Measurements from ENCODE around the gene KIF3A.

The KIF3A gene

DNA sequence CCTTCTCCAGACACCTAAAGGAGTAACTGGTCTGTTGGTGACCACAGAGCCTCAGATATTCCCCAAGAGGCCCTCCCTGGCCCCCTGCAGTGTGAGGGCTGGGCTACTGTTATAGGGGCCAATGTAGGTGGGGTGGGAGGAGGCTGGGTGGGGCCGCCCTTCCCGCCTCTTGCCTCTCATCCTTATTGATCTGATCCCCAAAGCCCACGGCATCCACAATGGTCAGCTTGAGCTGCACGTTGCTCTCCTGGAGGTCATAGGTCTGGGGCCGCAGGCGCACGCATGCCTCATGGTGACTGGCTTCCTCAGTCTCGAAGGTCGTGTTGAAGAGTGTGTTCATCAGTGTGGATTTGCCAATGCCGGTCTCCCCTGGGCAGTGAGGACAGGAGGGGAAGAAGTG lies 26.7 kb upstream of the KIF3A start:
- TF ChIP-seq TOX (CRISPR knock-in tag; IDR thresholded peaks at IDR 0.05; ENCODE audit: borderline replicate concordance), result no peak
- no peak for TF ChIP-seq ZC3H10 (CRISPR knock-in tag; IDR thresholded peaks at IDR 0.05)
- ATAC-seq, result no peak

DNA sequence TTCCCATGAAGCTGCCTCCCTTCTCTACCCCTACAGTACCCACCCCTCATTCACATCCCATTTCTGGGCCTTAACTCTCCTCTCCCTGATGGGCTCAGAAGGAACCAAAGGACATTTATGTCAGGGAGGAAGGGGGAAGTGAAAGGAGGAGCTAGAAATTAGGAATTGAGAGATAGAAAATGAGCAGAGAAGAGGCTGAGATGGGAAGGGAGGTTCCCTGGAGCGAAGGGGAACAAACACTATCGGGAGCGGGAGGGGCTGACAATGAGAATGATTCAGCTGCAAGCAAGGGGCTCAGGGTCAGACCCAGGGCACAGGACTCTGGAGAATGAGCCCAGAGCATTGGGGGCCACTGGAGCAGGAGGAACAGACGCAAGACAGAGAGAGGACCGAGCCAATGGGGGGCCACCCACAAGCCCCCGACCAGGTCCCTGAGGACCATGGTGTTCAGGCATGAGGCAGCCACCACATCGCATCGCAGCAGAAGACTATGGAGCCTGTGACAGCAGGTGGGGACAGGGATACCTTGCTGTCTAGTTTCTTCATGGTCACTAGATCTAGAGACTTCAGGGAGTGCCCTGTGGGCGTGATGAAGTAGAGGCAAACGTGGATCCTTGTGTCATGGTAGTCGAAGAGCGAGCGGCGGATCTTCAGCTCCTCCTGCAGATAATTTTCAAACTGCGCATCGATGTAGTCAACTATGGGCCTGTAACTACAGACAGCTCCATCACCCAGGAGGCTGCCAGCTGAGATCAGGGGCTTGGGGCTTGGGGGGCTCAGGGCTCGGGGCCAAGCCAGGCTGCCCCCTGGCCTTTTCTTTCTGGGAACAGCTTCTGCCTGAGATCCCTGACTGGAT lies 26.1 kb upstream of the KIF3A start:
- no peak for ATAC-seq
- TF ChIP-seq TOX (CRISPR knock-in tag; IDR thresholded peaks at IDR 0.05; ENCODE audit: borderline replicate concordance), result no peak
- no peak for TF ChIP-seq ESRRG (CRISPR knock-in tag; IDR thresholded peaks at IDR 0.05)
- no peak for TF ChIP-seq ARNTL (CRISPR knock-in tag; IDR thresholded peaks at IDR 0.05; ENCODE audit: borderline replicate concordance, low read depth)
- no peak for TF ChIP-seq ZNF565 (CRISPR knock-in tag; conservative IDR thresholded peaks at IDR 0.05; ENCODE audit: low read depth)
- no peak for TF ChIP-seq TCF4 (CRISPR knock-in tag; IDR thresholded peaks at IDR 0.05; ENCODE audit: borderline replicate concordance)
- no peak for TF ChIP-seq ZFP3 (CRISPR knock-in tag; IDR thresholded peaks at IDR 0.05)
- TF ChIP-seq ISL1 (CRISPR knock-in tag; IDR thresholded peaks at IDR 0.05), result no peak
- no peak for TF ChIP-seq PATZ1 (CRISPR knock-in tag; IDR thresholded peaks at IDR 0.05; ENCODE audit: borderline replicate concordance)
- TF ChIP-seq SNAI2 (CRISPR knock-in tag; IDR thresholded peaks at IDR 0.05), result no peak
- TF ChIP-seq, protein P1, sequence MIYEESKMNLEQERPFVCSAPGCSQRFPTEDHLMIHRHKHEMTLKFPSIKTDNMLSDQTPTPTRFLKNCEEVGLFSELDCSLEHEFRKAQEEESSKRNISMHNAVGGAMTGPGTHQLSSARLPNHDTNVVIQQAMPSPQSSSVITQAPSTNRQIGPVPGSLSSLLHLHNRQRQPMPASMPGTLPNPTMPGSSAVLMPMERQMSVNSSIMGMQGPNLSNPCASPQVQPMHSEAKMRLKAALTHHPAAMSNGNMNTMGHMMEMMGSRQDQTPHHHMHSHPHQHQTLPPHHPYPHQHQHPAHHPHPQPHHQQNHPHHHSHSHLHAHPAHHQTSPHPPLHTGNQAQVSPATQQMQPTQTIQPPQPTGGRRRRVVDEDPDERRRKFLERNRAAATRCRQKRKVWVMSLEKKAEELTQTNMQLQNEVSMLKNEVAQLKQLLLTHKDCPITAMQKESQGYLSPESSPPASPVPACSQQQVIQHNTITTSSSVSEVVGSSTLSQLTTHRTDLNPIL (CRISPR knock-in tag; IDR thresholded peaks at IDR 0.05; ENCODE audit: low read depth), result no peak

GRCh38 chr5:132762246-132763000 lies 25.1 kb upstream of the KIF3A start:
- no peak for TF ChIP-seq POU6F1 (CRISPR knock-in tag; IDR thresholded peaks at IDR 0.05; ENCODE audit: borderline replicate concordance, low read depth)
- TF ChIP-seq PATZ1 (CRISPR knock-in tag; IDR thresholded peaks at IDR 0.05; ENCODE audit: borderline replicate concordance), result no peak
- TF ChIP-seq OSR1 (CRISPR knock-in tag; IDR thresholded peaks at IDR 0.05), result no peak
- ATAC-seq, result no peak

DNA sequence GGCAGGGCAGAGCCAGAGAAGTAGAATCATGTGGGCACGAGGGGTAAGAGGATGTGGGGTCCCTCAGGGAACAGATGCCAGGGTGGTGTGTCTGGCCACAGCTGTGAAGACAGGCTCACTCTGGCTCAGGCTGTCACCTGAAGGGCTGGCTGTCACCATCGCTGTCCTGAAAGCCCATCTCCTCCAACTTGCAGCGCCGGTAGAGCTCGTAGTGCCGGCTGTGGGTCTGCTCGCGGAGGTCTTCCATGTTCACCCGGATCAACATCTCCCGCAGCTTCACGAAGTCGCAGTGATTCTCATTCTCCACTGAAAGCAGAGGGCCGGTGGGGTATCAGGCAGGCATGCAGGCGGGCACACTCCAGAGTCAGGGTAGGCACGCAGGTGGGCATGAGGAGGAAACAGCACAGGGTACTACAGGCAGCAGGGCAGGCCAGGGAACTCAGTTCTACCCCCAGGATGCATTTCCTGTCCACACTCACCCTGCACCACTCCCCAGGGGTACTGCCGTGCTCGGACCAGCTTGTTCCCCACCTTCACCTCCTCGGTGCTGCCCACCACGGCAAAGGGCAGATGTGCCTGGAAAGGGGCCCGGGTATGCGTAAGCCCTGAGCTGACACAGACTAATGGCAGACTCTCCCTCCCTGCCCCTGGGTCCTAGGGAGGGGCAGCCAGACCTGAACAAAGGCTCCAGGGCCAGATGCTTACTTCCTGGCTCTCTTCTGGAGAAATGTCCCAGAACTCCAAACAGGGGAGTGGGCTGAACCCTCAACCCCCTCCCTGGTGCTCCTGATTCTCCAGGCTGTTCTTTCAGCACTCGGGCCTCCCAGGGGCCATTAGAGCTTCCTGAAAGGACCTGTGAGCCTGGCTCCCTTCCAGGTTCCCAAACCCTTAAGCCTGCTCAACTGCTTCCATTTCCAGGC lies 24.2 kb upstream of the KIF3A start:
- no peak for ATAC-seq
- no peak for TF ChIP-seq TOX (CRISPR knock-in tag; IDR thresholded peaks at IDR 0.05; ENCODE audit: borderline replicate concordance)
- TF ChIP-seq BACH2 (CRISPR knock-in tag; IDR thresholded peaks at IDR 0.05; ENCODE audit: borderline replicate concordance), result no peak
- TF ChIP-seq PATZ1 (CRISPR knock-in tag; IDR thresholded peaks at IDR 0.05; ENCODE audit: borderline replicate concordance), result no peak
- no peak for TF ChIP-seq TCF4 (CRISPR knock-in tag; IDR thresholded peaks at IDR 0.05; ENCODE audit: borderline replicate concordance)
- TF ChIP-seq GLIS3 (CRISPR knock-in tag; IDR thresholded peaks at IDR 0.05), result no peak
- no peak for TF ChIP-seq ZNF70 (CRISPR knock-in tag; IDR thresholded peaks at IDR 0.05)
- TF ChIP-seq ZC3H10 (CRISPR knock-in tag; IDR thresholded peaks at IDR 0.05), result no peak
- TF ChIP-seq CSRNP3 (CRISPR knock-in tag; IDR thresholded peaks at IDR 0.05), result no peak
- TF ChIP-seq CSDC2 (CRISPR knock-in tag; IDR thresholded peaks at IDR 0.05), result no peak
- TF ChIP-seq TSHZ2 (CRISPR knock-in tag; IDR thresholded peaks at IDR 0.05), result no peak

Measured in SK-N-SH treated with all-trans-retinoic acid at 6 μM for 48 hours (cell line).